HG03103 (cell line): Measurements from ENCODE around the gene CERS1.

Source experiments
- ATAC-seq: cut with Tn5 transposase; IDR thresholded peaks from one replicate; pipeline ENCODE4 v1.9.1; 2021; ENCODE audit warnings: low read depth; ENCODE audit not compliant: unreplicated experiment

Gene CERS1

GRCh38 chr19:18876865-18877264 is 19.1 kb downstream of the CERS1 start:
- ATAC-seq, result no peak

- no peak for ATAC-seq
Observed at GRCh38 chr19:18875726-18876125, 20.2 kb downstream of the CERS1 start.

- no peak for ATAC-seq
Observed at GRCh38 chr19:18871543-18871942, 24.4 kb downstream of the CERS1 start.

GRCh38 chr19:18870531-18871172 is 25.3 kb downstream of the CERS1 start:
- ATAC-seq, result no peak

- no peak for ATAC-seq
Observed at GRCh38 chr19:18869781-18870530, 26.0 kb downstream of the CERS1 start.

- ATAC-seq, result no peak
Observed at GRCh38 chr19:18869023-18869618, 26.8 kb downstream of the CERS1 start.

GRCh38 chr19:18868380-18869022 is 27.5 kb downstream of the CERS1 start:
- no peak for ATAC-seq

GRCh38 chr19:18867751-18868150 is 28.2 kb downstream of the CERS1 start:
- ATAC-seq, result no peak

GRCh38 chr19:18867199-18867598 is 28.8 kb downstream of the CERS1 start:
- no peak for ATAC-seq

GRCh38 chr19:18866800-18867123 is 29.2 kb downstream of the CERS1 start:
- no peak for ATAC-seq

- no peak for ATAC-seq
Observed at GRCh38 chr19:18865973-18866799, 29.8 kb downstream of the CERS1 start.

- no peak for ATAC-seq
Observed at GRCh38 chr19:18865106-18865972, 30.6 kb downstream of the CERS1 start.

GRCh38 chr19:18863843-18864362 is 32.1 kb downstream of the CERS1 start:
- ATAC-seq, result no peak

- no peak for ATAC-seq
Observed at GRCh38 chr19:18862976-18863842, 32.7 kb downstream of the CERS1 start.

- no peak for ATAC-seq
Observed at GRCh38 chr19:18861917-18862316, 34.0 kb downstream of the CERS1 start.

GRCh38 chr19:18861235-18861634 is 34.7 kb downstream of the CERS1 start:
- no peak for ATAC-seq

GRCh38 chr19:18860725-18861124 is 35.2 kb downstream of the CERS1 start:
- no peak for ATAC-seq

GRCh38 chr19:18860302-18860700 is 35.7 kb downstream of the CERS1 start:
- no peak for ATAC-seq
